GM18909 (cell line): ENCODE data around the gene KCNJ10.

Experiments used
- ATAC-seq: cut with Tn5 transposase; IDR thresholded peaks from one replicate; pipeline ENCODE4 v1.9.1; 2021; ENCODE audit warnings: mild to moderate bottlenecking; ENCODE audit not compliant: unreplicated experiment, poor library complexity

KCNJ10 gene

GRCh38 chr1:160099716-160100375 is 29.9 kb upstream of the KCNJ10 start:
- no peak for ATAC-seq

GRCh38 chr1:160098852-160099561 is 29.0 kb upstream of the KCNJ10 start:
- peak; percentile 82 for ATAC-seq

- peak; percentile 58 for ATAC-seq
Observed at GRCh38 chr1:160097911-160098851, 28.2 kb upstream of the KCNJ10 start, which contains the start of gene IGSF8. TSS of gene IGSF8 (minus strand) at chr1:160098619. CDS start at chr1:160098472, 147 bp downstream.

GRCh38 chr1:160097151-160097910 is 27.4 kb upstream of the KCNJ10 start:
- ATAC-seq = no peak

- ATAC-seq = no peak
Observed at GRCh38 chr1:160096274-160097116, 26.5 kb upstream of the KCNJ10 start.

- ATAC-seq = no peak
Observed at GRCh38 chr1:160095382-160096105, 25.6 kb upstream of the KCNJ10 start.

GRCh38 chr1:160094806-160095205 is 24.8 kb upstream of the KCNJ10 start:
- ATAC-seq = no peak

- no peak for ATAC-seq
Observed at GRCh38 chr1:160094291-160094625, 24.3 kb upstream of the KCNJ10 start.

GRCh38 chr1:160093624-160094290 is 23.8 kb upstream of the KCNJ10 start:
- no peak for ATAC-seq

GRCh38 chr1:160093069-160093395 is 23.1 kb upstream of the KCNJ10 start:
- no peak for ATAC-seq

- no peak for ATAC-seq
Observed at GRCh38 chr1:160092366-160093068, 22.6 kb upstream of the KCNJ10 start.

- no peak for ATAC-seq
Observed at GRCh38 chr1:160091666-160092223, 21.8 kb upstream of the KCNJ10 start.

GRCh38 chr1:160090760-160091159 is 20.8 kb upstream of the KCNJ10 start:
- ATAC-seq = no peak

- ATAC-seq = no peak
Observed at GRCh38 chr1:160089883-160090282, 19.9 kb upstream of the KCNJ10 start.

GRCh38 chr1:160087118-160087662 is 17.2 kb upstream of the KCNJ10 start:
- no peak for ATAC-seq

GRCh38 chr1:160086456-160086892 is 16.5 kb upstream of the KCNJ10 start:
- no peak for ATAC-seq
